RCC 7860 (cell line): ENCODE results near the gene STAP1.
"Not testable (repeated sequence)": the region's sequence is repeated elsewhere in the genome, so short reads cannot be mapped to it uniquely, and the experiment has no call there.

Experiments
- DNase-seq: peaks from one replicate; pipeline ENCODE4 v3.0.0-alpha.2; 2015; ENCODE audit warnings: low spot score
- FAIRE-seq: peaks from 2 replicates; lab custom pipeline; 2012; peaks lifted over from hg19 to GRCh38; lab: Jason Lieb, UNC

The STAP1 gene, protein sequence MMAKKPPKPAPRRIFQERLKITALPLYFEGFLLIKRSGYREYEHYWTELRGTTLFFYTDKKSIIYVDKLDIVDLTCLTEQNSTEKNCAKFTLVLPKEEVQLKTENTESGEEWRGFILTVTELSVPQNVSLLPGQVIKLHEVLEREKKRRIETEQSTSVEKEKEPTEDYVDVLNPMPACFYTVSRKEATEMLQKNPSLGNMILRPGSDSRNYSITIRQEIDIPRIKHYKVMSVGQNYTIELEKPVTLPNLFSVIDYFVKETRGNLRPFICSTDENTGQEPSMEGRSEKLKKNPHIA

DNA sequence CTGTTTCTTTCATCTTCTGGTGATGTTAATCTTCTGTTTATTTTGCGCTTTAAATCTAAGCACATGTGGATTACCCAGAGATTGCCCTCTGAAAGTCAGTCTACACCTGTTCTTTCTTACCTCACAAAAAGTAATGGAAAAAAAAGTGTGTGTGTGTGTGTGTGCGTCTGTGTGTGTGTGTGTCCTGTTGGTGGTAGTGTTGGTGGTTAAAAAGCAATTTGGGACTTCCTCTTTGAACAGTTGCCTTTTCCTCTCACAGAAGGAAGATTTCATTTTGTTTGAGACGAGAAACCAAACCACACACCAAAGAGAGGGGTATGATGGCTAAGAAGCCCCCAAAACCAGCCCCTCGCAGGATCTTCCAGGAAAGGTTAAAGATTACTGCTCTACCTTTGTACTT lies at the start of gene STAP1:
STAP1 (plus strand) TSS at position 235 of the 400 bp plus-strand sequence; CDS start at position 318, 83 bp downstream.
- DNase-seq = no peak
- FAIRE-seq = no peak

DNA sequence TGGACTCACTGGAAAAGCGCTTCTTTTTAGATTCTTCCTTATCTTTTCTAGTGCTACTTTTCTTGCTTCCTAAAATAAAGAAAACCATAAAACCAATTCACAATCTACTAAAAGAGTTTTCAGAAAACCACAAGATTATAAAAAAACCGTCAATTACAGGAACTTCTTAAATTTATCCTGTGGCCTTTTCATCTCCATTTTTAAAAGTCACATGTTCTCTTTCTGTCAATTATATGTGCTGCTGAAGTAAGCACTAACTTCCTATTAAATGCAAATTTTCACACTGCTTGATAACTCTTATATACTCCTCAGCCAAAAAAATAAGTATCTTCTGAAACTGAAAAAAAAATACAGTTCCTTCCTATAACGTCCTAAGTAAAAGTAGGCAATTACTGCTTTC lies 46.0 kb upstream of the STAP1 start:
- DNase-seq (no peak), FAIRE-seq (no peak)

DNA sequence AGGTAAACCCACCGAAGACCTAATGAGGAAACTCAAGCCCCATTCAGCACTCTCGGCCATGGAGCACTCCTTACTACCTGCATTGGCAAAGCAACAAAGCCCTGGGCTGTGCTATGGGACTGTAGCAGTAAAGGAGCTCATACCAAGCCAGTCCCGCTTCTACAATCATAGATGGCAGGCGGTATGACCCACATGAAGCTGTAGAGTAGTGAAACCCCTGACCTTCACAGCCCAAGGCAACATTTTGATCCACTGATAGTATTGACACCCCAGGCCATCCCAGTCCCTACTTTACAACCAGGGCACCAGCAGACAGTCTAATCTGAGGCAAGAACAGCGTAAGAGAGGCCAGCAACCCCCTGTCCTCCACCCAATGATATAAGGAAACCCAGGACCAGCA lies 38.4 kb upstream of the STAP1 start:
- no peak for FAIRE-seq
- no peak for DNase-seq

DNA sequence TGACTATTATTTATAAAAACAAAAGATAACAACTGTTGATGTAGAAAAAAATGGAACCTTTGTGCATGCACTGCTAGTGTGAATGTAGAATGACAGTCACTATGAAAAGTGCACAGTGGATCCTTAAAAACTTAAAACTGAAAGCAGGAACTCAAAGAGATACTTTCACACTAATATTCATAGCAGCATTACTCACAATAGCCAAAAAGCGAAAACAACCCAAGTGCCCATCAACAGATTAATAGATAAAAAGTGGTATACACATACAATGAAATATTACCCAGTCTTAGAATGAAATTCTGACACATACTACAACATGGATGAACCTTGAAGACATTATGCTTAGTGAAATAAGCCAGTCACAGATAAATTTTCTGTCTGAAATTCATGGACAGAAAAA lies 37.0 kb upstream of the STAP1 start:
- DNase-seq = no peak
- no peak for FAIRE-seq

DNA sequence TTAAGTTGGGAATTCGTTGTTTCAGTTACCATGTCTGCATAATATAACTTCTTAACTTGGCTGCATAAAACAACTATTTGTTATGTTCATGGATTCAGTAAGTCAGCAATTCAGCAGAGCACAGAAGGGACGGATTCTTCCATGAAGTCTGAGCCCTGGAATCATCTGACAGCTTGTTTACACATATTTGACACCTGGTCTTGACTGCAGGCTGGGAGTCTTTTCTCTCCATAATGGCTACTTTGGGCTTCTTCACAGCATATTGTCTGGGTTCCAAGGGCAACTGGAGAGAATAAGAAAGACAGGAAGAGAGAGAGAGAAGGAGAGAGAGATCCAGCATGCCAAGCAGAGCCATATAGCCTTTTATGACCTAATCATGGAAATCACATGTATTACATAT lies 36.3 kb upstream of the STAP1 start:
- DNase-seq (no peak), FAIRE-seq (no peak)

DNA sequence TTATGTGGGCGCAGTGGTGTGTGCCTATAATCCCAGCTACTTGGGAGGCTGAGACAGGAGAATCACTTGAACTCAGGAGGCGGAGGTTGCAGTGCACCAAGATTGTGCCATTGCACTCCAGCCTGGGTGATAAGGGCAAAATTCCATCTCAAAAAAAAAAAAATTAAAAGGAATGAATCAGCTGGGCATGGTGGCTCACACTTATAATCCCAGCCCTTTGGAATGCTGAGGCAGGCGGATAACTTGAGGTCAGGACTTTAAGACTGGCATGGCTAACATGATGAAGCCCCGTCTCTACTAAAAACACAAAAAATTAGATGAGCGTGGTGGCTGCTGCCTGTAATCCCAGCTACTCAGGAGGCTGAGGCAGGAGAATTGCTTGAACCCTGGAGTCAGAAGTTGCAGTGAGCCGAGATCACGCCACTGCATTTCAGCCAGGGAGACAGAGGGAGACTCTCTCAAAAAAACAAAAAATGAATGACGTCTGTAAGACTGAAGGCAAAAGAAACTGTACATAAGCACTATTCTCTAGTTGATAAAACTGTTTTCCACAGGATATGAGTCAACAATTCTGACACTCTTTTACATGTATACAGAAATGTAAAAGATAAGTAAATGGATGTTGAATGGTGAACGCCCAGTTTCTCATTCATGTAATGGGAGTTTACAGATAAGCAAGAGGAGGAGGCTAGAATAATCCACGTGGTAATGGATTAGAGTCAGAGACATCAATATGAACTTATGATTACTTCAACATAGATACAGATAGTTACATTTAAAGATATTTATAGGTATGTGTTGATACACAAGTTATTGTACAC lies 35.5 kb upstream of the STAP1 start:
- no peak for DNase-seq
- FAIRE-seq = no peak

DNA sequence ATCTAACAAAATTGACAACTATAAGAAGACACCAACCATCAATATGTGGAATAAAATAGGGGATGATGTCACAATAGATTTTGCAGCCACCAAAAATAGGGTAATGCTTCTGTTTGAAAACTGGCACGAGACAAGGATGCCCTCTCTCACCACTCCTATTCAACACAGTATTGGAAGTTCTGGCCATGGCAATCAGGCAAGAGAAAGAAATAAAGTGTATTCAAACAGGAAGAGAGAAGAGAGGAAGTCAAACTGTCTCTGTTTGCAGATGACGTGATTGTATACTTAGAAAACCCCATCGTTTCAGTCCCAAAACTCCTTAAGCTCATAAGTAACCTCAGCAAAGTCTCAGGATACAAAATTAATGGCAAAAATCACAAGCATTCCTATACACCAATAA lies 34.4 kb upstream of the STAP1 start:
- not testable (repeated sequence) for FAIRE-seq, DNase-seq

DNA sequence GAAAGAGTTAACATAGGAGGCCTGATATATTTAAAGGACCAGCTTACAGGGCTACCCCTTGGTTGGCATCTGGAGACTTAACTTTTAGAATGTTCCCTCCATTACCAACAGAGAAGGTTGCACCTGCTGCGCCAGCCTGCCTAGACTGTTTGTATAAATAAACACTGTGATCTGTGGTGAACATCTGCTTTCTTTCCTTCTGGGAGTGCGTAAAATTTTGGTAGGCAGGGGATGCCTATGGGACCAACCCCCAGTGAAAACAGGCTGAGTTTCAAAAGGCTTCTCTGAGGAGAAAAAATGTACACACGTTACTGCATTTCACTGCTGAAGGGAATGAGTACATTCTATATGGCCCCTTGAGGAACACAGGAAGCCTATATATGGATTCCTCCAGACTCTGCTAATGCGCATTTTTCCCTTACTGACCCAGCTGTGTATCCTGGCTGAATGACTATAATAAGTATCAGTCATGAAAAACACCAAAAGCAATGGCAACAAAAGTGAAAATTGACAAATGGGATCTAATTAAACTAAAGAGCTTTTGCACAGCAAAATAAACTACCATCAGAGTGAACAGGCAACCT lies 27.1 kb upstream of the STAP1 start:
- DNase-seq = no peak
- no peak for FAIRE-seq

DNA sequence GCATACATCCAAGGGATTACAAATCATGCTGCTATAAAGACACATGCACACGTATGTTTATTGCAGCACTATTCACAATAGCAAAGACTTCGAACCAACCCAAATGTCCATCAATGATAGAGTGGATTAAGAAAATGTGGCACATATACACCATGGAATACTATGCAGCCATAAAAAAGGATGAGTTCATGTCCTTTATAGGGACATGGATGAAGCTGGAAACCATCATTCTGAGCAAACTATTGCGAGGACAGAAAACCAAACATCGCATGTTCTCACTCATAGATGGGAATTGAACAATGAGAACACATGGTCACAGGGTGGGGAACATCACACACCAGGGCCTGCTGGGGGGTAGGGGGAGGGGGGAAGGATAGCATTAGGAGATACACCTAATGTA lies 26.1 kb upstream of the STAP1 start:
- not testable (repeated sequence) for FAIRE-seq, DNase-seq

DNA sequence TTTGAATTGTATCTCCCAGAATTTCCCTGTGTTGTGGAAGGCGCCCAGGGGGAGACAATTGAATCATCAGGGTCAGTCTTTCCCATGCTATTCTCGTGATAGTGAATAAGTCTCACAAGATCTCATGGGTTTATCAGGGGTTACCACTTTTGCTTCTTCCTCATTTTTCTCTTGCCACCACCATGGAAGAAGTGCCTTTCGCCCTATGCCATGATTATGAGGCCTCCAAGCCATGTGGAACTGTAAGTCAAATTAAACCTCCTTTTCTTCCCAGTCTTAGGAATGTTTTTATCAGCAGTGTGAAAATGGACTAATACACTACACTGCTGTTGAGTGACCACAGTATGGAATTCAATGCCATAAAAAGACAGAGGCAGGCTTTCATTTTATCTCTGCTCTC lies 25.4 kb upstream of the STAP1 start:
- no peak for DNase-seq
- no peak for FAIRE-seq

DNA sequence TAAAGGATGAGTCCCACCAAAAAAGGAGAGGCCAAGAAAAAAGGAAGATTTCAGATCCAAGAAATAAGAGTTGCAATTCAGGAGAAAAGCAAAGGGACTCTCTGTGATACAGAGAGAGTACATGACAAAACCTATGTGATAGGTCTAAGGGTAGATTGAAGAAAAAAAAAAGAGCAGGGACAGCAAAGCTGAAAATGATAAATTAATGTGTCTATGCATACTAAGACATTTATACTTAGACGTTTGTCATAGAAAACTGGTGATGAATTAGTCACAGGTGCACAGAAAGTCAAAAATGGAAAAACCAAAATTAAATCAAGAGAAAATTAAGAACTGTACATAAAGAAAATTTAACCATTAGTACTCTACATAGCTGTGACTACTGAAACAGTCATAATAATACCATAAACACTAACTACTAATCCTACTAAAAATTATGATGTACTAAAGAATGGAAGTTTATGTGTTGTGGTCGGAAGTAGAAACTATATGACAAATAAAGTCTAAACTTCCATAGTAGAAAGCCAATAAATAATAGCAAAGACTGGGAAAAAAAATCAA lies 23.2 kb upstream of the STAP1 start:
- DNase-seq = no peak
- FAIRE-seq = no peak

DNA sequence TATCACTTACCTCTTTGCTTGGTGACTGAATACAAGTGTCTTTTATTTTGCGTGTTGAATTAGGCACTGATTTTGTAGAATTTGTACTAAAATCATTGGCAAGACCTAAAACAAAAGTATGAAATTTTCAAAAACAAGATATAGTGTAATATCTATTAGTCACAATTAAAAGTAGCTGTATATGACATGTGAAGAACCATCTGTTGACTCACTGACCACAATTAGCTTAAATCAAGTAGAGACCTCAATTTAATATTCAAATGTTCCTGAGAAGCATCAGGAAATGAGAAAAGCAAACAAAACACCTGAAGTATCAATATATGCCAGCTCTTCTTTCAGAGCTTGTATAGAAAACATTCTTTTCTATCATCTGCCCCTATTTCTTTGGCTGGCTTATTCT lies 18.7 kb upstream of the STAP1 start:
- FAIRE-seq = no peak
- DNase-seq = no peak

DNA sequence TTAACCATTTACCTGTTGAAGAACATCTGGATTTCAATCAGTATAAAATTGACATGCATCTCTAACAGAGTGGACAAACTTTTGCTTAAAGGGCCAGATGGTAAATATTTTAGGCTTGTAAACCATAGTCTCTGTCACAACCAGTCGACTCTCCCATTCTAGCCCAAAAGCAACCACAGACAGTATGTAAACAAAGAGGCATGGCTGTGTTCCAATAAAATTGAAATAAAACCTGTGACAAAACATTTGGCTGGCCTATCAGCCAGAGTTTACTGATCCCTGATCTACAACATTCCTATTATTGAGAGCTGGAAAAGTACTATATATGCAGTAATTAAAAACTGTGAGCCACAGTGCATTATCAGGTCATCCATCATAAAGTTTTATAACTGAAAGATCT lies 16.5 kb upstream of the STAP1 start:
- FAIRE-seq = no peak

DNA sequence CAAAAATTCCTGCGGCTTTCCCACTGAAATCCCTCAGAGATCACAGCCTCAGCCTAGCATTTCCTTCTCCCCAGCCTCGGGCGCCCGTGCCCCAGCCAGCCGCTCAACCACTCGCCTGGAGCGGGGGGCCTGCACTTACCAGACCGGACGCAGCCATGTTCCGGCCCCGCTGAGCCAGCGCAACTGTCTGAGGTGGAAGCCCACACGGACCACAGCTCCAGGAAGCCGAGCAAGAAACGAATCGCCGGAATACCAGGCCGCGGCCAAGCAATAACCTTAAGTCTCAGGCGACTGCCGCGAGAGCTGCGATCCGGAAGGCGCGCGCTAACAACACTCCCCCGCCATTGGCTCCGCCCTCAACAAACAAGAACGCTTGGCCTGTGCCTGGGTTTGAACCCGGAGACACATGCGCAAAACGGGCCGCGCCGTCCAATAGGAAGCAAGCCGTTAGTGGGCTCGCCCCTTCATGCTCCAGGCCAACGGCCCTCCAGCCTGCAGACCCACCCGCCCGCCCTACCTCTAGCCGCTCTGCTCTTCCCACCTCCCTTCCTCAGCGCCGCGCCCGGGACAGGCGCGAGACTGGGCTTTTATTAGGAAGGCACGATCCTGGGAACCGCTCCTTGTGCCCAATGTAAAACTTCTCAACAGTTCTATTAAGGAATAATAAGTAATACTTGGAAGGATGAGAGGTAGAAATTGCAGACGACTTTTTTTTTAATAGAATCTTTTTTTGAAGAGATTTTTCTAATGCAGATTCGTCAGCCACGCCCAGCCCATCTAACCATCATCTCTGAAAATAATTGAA lies 13.1 kb upstream of the STAP1 start, which contains the start of gene CENPC:
CENPC (minus strand) TSS at position 305 of the 805 bp plus-strand sequence; CDS start at position 157, 148 bp downstream.
- FAIRE-seq (peak; percentile 64), DNase-seq (peak; percentile 94)

More for the DNA sequence above, 16.5 kb upstream of the STAP1 start:
- DNase-seq = no peak

DNA sequence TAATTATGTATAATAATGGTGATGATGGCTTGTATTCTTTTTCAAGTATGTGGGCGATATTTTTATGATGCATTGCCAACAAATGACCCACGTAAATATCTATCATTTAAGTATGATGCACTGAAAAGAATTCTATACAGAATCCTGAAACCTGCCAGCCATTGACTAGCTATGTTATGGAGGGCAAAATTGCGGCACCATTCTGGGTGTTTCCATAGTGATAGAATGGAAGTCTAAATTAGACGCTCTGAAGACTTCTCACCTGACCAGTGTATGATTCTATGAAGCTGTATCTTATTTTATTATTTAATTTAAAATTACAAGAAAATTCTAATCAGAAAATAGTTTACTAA lies 12.5 kb upstream of the STAP1 start:
- no peak for DNase-seq
- FAIRE-seq = no peak

DNA sequence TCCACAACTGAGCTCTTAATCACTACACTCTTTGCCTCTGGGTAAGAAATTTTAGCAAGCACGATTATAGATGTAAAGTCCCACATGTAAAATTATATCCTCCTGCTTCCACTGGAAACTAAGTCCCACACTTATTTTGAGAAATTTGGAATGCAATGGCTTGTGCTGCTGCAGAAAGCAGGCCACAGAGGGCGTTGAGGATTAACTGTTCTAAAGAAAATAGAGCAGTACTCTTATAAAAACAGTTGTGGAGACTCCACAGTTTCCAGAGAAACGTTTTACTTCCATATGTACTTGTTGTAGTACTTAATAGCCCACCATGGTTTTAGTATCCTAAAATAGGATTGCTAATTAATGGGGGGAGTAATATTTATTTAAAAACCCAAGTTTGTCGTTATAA lies 11.6 kb upstream of the STAP1 start:
- no peak for DNase-seq
- FAIRE-seq = no peak

DNA sequence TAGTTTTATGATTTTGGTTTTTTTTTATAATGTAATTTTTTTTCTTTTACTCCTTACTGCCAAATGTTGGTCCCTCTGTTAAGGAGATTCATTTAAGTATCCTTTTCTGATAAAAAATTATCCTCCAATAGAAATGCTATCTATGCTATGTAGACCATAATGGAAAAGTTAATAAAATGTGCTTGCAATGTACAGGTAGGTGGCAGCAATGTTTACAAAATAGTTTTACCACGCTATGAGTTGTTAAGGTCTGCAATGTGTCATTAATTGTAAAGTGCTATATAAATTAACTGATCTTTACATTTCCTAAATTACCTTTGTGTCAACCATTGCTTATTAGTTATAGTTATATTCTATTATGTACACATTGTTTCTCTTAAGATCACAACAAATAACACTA lies 9.4 kb upstream of the STAP1 start:
- DNase-seq = no peak
- peak; percentile 52 for FAIRE-seq

DNA sequence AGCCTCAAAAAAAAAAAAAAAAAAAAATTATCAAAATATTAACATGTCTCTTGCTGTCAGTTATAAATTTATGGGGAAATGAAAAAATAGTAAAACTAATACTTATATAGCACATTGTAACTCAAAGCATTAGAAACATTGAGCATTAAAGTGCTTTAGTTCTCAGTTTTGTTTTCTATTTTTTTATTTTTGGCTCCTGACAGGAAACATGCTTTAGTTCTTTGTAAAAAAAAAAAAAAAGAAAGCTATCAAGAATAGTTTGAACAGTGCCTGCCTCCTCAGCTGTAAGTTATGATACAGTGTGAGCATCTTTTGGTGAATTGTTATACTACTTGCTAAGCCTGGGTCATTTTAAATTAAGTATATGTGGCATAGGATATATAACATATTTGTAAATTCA lies 8.1 kb upstream of the STAP1 start:
- DNase-seq = no peak
- no peak for FAIRE-seq

DNA sequence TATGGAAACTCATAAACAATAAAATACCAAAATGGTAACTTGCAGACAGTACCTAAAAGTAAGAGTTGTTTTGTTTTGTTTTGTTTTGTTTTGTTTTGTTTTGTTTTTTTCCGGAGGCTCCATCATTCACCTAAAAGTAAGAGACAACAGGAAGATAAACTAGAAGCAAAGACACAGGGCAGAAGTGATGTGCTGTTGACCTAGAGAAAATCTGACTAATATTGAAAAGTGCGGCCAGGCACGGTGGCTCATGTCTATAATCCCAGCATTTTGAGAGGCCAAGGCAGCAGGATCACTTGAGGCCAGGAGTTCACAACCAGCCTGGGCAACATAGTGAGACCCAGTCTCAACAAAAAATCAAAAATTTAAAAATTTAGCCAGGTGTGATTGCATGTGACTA lies 7.7 kb upstream of the STAP1 start:
- DNase-seq = no peak
- FAIRE-seq = no peak

DNA sequence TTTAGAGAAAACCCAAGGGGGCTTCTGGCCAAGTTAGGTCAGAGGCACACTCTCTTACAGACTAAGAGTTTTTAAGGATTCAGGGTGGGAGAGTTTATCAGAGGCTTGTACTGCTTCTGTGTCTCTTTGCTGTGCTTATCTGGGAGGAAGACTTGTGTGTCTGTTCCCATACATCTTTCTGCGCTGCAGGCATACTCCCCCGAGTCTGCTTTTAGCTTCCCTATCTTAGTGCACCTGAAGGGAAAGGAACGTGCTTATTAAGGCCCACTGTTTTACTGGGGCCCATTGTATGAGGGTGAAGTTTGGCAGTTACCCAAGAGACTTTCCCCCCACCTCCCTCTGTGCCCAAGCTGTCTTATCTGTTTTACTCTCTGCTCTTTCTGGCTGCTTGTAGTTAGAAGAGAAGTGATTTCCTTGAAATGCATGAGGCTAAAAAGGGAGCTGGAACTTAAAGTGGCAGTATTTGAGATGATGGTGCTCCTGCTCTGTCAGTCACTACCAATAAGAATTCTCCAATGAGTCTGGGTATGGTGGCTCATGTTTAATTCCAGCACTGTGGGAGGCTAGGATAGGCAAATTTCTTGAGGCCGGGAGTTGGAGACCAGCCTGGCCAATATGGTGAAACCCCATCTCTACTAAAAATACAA lies 6.3 kb upstream of the STAP1 start:
- FAIRE-seq = not testable (repeated sequence)

More for the DNA sequence above, 6.3 kb upstream of the STAP1 start:
- DNase-seq = not testable (repeated sequence)
